PC-3 (cell line): ENCODE data around the gene RCOR1.

Experiments
- CTCF ChIP-seq: fragments of 300-600 bp; sonication (generic); conservative IDR thresholded peaks from 2 replicates; pipeline ENCODE4 v1.5.1; 2017; ENCODE audit warnings: antibody characterized with exemption, low read depth, mild to moderate bottlenecking, low read length
- EZH2 ChIP-seq: fragments of 300-600 bp; sonication (generic); IDR thresholded peaks from one replicate; pipeline ENCODE4 v1.6.1; 2017; ENCODE audit warnings: antibody characterized with exemption, mild to moderate bottlenecking, low read length; ENCODE audit not compliant: unreplicated experiment

- TF ChIP-seq EZH2 (no peak), CTCF (no peak)
Observed at GRCh38 chr14:102601378-102601925, 9.0 kb downstream of the RCOR1 start.
